K562 (cell line): Measurements from ENCODE around the gene NFS1.
"Not testable (repeated sequence)": the region's sequence is repeated elsewhere in the genome, so short reads cannot be mapped to it uniquely, and the experiment has no call there.

Experiments
- EZH2 ChIP-seq: IDR thresholded peaks from 2 replicates; pipeline ENCODE4 v1.6.1; 2012; ENCODE audit warnings: low read depth, mild to moderate bottlenecking, inconsistent platforms, low read length, borderline replicate concordance
- TEAD2 ChIP-seq: fragments of 450-650 bp; IDR thresholded peaks from 2 replicates; pipeline ENCODE4 v1.6.1; 2016; ENCODE audit warnings: missing genetic modification characterization, control low read depth, missing compliant biosample characterization
- U2AF2 ChIP-seq: fragments of 200-400 bp; formaldehyde crosslinking; optimal IDR thresholded peaks from 2 replicates; pipeline ENCODE3; 2017; ENCODE audit warnings: low read depth, mild to moderate bottlenecking, low read length
- ZNF274 ChIP-seq: IDR thresholded peaks from 2 replicates; pipeline ENCODE4 v1.6.1; 2011; ENCODE audit warnings: low read depth, mild to moderate bottlenecking, low read length, moderate library complexity, borderline replicate concordance
- ZNF766 ChIP-seq: fragments of 200-800 bp; sonication (Bioruptor generic); conservative IDR thresholded peaks from 2 replicates; pipeline ENCODE4 v1.6.1; 2016; ENCODE audit warnings: missing genetic modification characterization, missing compliant biosample characterization
- TF ChIP-seq, protein P1 (sequence below): fragments of 250-450 bp; sonication (Bioruptor Pico); IDR thresholded peaks from 2 replicates; pipeline ENCODE4 v1.4.0; 2020; ENCODE audit warnings: mild to moderate bottlenecking, moderate library complexity
- TF ChIP-seq, protein P2 (sequence below): fragments of 250-450 bp; sonication (Bioruptor Pico); IDR thresholded peaks from 2 replicates; pipeline ENCODE4 v1.8.0; 2021; ENCODE audit warnings: moderate library complexity, mild to moderate bottlenecking, inconsistent platforms

- TF ChIP-seq U2AF2; ZNF766 (CRISPR knock-in tag); ZNF274; TEAD2 (tag); EZH2: not testable (repeated sequence)
- TF ChIP-seq, protein P1, sequence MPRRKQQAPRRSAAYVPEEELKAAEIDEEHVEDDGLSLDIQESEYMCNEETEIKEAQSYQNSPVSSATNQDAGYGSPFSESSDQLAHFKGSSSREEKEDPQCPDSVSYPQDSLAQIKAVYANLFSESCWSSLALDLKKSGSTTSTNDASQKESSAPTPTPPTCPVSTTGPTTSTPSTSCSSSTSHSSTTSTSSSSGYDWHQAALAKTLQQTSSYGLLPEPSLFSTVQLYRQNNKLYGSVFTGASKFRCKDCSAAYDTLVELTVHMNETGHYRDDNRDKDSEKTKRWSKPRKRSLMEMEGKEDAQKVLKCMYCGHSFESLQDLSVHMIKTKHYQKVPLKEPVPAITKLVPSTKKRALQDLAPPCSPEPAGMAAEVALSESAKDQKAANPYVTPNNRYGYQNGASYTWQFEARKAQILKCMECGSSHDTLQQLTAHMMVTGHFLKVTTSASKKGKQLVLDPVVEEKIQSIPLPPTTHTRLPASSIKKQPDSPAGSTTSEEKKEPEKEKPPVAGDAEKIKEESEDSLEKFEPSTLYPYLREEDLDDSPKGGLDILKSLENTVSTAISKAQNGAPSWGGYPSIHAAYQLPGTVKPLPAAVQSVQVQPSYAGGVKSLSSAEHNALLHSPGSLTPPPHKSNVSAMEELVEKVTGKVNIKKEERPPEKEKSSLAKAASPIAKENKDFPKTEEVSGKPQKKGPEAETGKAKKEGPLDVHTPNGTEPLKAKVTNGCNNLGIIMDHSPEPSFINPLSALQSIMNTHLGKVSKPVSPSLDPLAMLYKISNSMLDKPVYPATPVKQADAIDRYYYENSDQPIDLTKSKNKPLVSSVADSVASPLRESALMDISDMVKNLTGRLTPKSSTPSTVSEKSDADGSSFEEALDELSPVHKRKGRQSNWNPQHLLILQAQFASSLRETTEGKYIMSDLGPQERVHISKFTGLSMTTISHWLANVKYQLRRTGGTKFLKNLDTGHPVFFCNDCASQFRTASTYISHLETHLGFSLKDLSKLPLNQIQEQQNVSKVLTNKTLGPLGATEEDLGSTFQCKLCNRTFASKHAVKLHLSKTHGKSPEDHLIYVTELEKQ (CRISPR knock-in tag): not testable (repeated sequence)
- TF ChIP-seq, protein P2, sequence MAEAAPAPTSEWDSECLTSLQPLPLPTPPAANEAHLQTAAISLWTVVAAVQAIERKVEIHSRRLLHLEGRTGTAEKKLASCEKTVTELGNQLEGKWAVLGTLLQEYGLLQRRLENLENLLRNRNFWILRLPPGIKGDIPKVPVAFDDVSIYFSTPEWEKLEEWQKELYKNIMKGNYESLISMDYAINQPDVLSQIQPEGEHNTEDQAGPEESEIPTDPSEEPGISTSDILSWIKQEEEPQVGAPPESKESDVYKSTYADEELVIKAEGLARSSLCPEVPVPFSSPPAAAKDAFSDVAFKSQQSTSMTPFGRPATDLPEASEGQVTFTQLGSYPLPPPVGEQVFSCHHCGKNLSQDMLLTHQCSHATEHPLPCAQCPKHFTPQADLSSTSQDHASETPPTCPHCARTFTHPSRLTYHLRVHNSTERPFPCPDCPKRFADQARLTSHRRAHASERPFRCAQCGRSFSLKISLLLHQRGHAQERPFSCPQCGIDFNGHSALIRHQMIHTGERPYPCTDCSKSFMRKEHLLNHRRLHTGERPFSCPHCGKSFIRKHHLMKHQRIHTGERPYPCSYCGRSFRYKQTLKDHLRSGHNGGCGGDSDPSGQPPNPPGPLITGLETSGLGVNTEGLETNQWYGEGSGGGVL: not testable (repeated sequence)
Observed at GRCh38 chr20:35686872-35687271, 12.3 kb downstream of the NFS1 start.
